Stimulated activated CD8-positive, alpha-beta memory T cell treated with anti-CD3 and anti-CD28 coated beads, Interleukin-12 subunit alpha, Interleukin-12 subunit beta, amount 100 ng/mL, for 24 hours (primary cell): ENCODE results near the gene CNBD2.
A peak's percentile ranks its signal among the peaks of the same experiment; 100 is the strongest.
"Not testable (repeated sequence)": the region's sequence is repeated elsewhere in the genome, so short reads cannot be mapped to it uniquely, and the experiment has no call there.

Source experiments
- DNase-seq: peaks from one replicate; pipeline ENCODE4 v3.0.0-alpha.2; 2020; ENCODE audit errors: extremely low read depth

Gene CNBD2

GRCh38 chr20:35967979-35968640 is at the start of gene CNBD2:
Gene CNBD2, plus strand, starts transcription at chr20:35968590. Its CDS starts 173 bp downstream, at chr20:35968763.
- DNase-seq, result no peak

DNA sequence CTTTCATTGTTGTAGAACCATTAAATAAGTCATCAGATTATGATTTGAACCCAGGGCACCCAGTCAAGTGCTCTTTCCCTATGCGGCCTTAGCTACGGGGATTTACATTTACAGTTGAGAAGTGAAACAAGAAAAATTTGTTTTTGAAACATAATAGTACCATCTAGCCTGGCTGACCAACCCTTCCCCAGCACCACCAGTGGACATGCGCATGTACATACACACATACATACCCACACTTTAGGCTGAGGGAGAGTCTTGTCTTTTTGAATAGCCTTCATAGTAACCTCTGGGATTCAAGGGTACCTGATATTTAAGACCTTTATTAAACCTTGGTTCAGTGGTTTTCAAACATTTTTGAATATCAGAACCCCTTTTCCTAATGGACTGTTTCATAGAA is 47.9 kb upstream of the CNBD2 start:
- DNase-seq, result no peak

- DNase-seq, result no peak
These were observed 39.1 kb upstream of the CNBD2 start for GRCh38 chr20:35929301-35929700.

GRCh38 chr20:35934050-35934449 is 34.3 kb upstream of the CNBD2 start:
- DNase-seq, result no peak

DNA sequence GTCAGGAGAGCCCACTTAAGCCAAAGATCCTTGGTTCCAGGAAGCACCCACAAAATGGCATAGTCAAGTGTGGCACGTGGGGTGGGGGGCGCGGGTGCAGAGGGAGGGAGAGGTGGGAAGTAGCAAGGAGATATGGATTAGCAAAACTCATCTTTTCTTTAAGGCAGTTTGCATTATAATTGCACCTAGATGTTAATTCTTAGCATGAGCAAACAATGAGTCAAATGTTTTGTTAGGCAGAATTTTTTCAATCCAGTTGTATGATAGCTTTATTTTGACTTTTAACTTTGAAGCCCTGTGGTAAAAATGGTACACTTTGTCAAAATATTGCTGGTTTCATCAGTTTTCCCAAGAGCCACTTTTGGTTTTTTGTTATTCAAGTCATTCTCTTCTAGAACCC is 29.1 kb upstream of the CNBD2 start:
- no peak for DNase-seq

GRCh38 chr20:35941620-35942019 is 26.8 kb upstream of the CNBD2 start:
- no peak for DNase-seq

DNA sequence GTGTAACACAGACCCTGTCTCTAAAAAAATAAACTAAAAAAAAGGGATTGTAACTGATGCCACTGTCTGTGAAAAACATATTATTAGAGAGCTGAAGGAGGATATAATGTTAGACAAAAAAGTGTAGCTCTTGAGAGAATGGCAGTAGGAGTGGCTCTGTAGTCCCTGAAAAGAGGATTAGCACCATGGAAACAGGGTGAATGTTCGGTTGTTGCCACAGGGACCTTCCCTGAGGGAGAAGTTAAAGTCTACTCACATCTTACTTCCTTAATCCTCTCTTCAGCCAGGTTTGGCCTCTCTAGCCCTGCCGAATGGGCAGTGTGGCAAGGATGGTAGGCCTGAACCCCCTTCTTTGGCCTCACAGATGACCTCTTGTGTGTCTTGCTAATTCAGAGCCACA is 26.1 kb upstream of the CNBD2 start:
- no peak for DNase-seq

- DNase-seq, result no peak
These were observed 20.9 kb upstream of the CNBD2 start for GRCh38 chr20:35947489-35947888.

GRCh38 chr20:35947907-35948306 is 20.5 kb upstream of the CNBD2 start:
- DNase-seq, result no peak

DNA sequence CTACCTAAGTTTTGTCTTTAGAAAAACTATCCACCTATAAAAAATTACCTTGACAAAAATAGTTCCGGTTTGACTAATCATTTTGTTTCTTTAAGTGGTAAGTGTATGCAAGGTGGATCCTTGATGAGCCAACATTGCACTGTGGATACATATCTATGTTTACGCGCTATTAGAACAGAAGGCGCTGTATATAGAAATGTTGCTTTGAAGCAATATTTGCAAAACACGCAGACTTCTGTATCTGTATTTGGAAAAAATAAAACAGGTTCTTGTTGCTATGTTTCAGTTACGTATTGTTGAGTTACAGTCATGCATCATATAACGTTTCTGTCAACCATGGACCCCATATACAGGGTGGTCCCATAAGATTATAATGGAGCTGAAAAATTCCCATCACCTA is 18.3 kb upstream of the CNBD2 start:
- DNase-seq, result no peak

GRCh38 chr20:35952080-35952479 is 16.3 kb upstream of the CNBD2 start:
- not testable (repeated sequence) for DNase-seq

DNA sequence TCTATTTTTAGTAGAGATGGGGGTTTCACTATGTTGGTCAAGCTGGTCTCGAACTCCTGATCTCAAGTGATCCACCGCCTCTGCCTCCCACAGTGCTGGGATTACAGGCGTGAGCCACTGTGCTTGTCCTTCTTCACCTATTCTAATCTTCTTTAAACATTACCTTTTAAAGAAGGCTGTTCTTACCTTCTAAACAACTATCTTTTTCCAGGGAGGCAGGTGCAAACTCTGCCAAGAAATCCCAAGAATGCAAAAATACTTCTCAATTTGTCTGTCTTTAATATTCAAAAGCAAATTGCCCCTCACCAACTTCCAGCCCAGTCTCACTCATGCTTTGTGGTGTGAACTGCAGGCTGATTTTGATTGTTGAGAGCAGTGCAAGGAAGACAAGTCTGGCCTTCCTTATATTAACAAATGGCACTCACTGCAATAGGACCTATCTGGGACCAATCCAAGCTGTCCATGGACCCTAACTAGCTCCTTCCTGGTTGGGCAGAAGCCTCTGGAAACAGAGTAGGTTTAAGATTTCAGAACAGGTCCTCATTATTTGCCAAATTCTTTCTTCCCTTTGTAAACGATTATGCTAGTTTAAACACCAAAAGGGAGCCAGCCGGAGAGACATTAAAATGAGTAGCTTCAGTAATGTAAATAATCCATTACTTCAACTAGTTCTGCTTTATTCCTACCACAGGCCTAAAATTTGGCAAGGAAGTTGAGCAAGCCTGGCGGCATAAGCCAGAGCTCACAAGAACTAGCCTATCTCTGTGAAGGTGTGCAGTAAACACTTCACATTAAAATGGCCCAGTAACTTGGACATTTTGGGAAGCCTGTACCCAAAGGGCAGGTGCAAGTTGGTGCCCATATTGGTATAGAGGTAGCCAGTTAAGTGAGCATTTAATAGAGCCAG is 15.7 kb upstream of the CNBD2 start:
- DNase-seq, result no peak

DNA sequence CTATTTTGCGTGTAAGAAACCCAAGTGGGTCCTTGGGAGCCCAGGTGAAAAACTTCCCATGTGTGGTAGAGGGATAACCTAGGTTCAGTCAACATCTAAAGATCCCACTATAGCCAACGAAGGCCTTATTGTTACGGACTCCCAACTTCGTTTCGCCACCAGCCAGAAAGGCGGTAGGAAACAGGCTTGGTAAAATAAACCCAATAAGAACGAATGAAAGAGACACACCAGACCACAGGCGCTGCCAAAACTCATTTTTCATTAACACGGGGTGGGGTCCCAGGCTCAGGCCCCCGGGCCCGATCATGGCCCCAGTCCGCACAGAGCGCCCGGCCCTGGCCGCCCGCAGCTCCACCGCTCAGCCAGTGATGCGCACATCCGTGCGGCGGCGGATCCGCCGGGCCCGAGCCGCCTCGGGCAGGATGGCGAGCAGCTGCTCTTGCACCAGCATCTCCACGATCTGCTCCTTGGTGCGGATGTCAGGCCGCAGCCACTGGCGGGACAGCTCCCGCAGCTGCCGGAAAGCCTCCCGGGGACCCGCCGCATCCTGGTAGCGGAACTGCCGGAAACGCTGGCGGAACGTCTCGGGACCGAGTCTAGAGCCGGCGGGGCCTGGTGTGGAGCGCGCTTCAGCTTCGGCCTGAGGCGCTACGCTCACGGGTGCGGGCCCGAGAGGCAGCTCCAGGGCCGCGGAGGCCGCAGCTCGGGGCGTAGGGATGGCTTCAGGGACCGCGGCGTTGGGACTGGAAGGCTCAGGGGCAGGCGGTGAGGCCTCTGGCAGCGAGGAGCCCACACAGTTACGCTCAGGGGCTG is 14.8 kb upstream of the CNBD2 start:
- peak; percentile 33 for DNase-seq

DNA sequence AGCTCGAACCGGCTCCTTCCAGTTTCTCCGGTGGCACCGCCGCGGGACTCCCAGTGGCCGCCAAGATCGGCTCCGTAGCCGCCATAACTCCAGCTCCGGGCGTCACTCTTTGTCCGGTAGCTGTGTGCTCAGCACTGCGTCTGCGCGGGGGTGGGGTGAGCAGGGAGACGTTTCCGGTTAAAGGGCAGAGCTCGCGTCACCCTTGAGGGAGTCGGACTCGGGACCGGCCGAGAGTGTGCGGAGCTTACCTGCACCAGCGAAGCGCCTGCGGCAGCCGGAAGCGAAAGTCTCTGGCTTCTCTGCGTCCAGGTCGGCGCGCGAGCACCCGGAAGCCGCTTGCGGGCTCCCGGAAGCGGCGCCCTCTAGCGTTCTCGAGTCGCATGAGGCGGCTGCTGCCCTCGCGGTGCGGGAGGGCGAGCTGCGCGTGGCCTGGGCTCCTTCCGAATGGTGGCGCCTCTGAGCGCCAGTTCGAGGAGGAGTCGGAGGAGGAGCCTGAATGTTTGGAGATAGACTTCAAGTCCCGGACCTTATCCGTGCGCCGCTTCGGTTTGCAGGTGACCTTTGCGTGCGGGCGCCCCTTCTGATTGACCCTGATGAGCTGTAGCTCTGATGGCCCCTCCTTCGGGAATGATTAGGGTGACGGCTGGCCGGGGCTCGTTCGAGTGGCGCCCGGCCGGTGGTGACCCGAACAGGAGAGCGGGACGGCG is 14.0 kb upstream of the CNBD2 start, which contains the start of gene SCAND1:
TSS of gene SCAND1 (minus strand) at position 303 of the 707 bp plus-strand sequence. CDS start at position 85, 218 bp downstream.
- peak; percentile 94 for DNase-seq

DNA sequence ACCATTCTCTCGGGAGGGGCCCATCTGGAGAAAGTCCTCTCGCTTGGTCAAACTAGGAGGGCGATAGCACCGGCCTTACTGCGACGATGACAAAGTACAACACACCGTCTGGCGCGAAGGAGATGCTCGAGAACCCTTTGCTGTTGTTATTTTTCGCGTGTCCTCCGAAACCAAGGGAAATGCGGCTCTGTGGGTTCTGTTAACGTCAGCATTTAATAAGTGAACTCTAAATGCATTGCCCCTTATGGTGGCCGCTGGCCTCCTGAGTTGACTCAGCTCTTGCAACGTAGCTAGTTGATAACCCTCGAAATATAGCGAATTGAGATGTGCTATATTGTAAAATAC is 13.5 kb upstream of the CNBD2 start:
- no peak for DNase-seq

DNA sequence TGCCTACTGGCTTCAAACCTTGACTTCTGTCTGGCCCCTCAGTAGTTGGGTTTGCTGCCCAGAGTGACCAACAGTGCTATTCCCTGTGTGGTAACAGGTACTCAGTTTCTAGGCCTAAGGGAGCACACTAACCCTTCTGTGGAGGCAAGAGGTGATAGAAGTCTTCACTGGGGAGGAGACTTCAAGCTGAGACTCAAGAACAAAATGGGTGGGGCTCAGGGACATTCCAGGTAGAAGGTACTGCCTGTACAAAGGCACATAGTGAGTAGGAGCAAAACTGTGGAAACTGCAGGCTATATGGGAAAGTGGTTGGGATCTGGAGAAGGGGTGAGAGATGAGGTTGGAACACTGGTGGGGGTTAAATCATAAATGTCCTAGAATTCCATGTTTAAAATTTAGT is 11.8 kb upstream of the CNBD2 start:
- DNase-seq, result no peak

DNA sequence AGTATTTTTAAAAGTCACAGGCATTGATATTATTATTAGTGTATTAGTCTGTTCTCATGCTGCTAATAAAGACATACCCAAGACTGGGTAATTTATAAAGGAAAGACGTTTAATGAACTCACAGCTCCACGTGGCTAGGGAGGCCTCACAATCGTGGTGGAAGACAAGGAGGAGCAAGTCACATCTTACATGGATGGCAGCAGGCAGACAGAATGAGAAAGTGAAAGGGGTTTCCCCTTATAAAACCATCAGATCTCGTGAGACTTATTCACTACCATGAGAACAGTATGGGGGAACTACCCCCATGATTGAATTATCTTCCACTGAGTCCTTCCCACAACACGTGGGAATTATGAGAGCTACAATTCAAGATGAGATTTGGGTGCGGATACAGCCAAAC is 9.1 kb upstream of the CNBD2 start:
- not testable (repeated sequence) for DNase-seq

GRCh38 chr20:35963878-35964277 is 4.5 kb upstream of the CNBD2 start:
- no peak for DNase-seq

- DNase-seq, result no peak
These were observed 540 bp downstream of the CNBD2 start for GRCh38 chr20:35968930-35969329.

DNA sequence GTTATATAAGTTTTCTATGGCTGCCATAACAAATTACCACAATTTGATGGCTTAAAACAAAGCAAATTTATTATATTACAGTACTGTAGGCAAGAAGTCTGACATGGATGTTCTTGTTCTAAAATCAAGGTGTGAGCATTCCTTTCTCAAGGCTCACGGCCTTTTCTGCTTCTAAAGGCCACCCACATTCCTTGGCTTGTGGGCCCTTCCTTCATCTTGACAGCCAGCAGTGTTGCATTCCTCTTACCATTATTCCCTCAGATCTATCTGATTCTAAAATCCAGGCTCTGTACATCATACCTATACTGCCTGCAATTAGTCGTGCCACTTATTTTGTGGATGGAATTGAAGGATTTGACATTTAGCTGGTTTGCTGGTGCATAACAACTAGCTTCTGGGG is 3.6 kb downstream of the CNBD2 start:
- DNase-seq, result no peak

GRCh38 chr20:35972462-35972861 is 4.1 kb downstream of the CNBD2 start:
- DNase-seq, result no peak

DNA sequence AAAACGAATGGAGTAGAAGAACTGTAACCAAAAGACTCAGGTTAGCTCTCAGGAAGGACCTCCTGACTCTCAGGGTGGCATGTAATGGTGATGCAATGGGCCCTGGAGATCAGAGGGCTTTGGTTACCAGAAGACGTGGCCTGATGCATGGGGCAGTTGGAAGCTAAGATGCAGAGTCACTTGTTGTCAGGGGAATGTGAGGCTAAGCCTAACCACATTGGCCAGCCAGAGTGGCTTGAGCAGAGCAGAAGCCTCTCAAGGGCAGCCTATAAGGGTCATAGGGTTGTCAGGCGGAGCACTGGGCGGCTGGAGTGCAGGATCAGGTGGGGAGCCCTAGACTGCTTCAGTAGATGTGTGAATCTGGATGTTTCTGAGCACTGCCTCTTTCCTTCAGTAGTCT is 5.9 kb downstream of the CNBD2 start:
- no peak for DNase-seq
